Activated CD4-positive, CD25-positive, alpha-beta regulatory T cell (primary cell): ENCODE data around the gene EPB42.
"Not testable (repeated sequence)": the region's sequence is repeated elsewhere in the genome, so short reads cannot be mapped to it uniquely, and the experiment has no call there.

Experiments
- DNase-seq, 4 experiments: peaks; one replicate each; lab custom pipeline; 2025; lab: John Stamatoyannopoulos, UW

EPB42 gene

GRCh38 chr15:43241100-43241499, 20.3 kb upstream of the EPB42 start:
- DNase-seq, result no peak

- no peak for DNase-seq
These were observed 19.1 kb upstream of the EPB42 start for GRCh38 chr15:43239732-43240491.

DNA sequence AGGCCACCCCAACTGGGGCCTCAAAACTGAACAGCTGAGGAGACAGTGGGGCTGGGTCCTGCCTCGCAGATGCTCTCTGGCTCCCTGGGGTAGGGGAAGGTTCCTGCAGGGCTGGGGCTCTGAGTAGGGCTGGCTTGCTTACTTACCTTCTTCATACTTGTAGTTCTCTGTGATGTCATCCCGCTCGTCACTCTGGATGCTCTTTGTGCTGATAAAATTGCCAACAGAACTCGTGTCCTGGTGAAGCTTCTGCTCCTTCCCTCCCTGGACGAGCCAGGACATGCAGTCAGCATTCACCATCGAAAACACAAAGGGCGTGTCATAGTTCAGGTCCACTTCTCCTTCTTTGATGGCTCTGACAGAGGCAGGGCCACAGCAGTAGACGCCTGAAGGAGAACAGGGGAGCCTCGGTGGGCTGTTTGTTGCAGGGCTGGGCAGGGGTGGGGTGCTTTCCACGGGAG, 17.9 kb upstream of the EPB42 start:
- DNase-seq, result no peak

DNA sequence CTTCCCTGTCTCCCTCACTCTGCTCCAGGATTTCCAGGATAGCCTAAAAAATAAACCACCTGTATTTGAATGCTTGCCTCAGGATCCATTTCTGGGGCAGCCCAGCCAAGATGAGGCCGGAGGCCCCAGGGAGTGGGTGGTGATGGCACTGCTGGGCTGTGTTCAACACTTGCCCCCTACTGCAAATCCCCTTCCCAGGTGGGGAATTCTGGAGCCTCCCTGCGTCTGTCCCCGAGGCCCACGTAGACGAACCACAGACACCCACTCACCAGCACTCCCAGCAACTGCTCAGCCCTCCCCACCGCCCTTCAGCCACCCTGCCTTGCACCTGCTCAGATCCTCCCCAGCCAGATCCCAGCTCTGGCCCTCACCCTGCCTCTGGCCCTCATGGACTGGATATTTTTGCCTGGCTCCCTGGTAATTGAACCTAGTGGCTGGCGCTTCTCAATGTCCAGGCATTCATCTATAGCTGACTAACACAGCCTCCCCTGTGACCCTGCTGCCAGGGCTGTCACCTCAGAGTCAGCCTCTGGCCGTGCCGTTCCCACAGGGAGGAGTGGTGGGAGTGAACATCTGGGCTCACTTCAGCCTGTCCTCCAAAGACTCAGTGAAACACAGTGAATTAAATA, 17.1 kb upstream of the EPB42 start:
- DNase-seq, result no peak

GRCh38 chr15:43235536-43235935, 14.7 kb upstream of the EPB42 start:
- no peak for DNase-seq

DNA sequence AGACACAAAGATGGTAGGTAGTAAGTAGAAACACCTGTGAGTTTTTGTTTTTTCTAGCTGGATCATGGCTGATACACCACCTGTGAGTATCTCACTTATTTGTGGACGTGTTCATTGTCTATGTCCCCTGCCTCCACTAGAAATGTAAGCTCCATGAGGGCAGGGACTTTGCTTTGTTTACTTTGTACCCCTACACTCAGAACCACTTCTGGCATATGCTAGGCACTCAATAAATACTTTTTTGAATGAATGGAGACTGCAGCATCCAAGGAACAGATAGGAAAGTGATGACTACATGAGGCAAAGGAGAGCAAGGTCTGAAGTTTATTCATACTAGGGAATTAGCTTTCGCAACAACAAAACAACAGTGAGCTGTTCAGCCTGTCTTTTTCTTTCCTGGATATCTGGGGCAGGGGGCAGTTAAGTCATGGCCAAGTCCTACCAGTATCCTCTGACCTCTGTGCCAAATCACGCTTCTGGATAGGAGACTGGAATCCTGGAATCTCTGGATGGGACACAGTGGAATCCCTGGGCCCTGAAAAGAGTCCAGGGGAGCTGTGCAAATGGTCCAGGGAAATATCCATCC, 11.6 kb upstream of the EPB42 start:
- no peak for DNase-seq

DNA sequence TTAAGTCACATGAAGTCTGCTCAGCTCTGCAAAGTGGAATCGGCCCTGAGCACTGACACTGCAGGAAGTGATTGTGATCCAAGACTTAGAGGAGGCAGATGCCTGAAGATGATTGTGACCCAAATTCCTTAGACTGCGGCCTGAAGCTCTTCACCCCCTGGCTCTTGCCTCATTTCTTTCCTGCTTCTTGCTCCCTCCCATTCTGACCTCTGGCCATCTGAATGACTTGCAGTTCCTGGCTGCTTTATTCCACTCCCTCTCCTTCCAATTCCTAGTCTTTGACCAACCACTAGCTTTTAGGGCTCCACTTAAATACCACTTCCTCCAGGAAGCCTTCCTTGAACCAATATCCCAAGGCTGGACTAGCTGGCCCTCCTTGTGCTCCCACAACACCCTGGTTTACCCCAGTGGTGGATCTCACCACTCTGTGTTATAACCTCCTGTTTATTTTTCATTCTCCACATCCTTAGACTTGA, 9.9 kb upstream of the EPB42 start:
- no peak for DNase-seq

GRCh38 chr15:43229977-43230376, 9.2 kb upstream of the EPB42 start:
- DNase-seq, result no peak

GRCh38 chr15:43226436-43227305, 5.9 kb upstream of the EPB42 start:
- no peak for DNase-seq

DNA sequence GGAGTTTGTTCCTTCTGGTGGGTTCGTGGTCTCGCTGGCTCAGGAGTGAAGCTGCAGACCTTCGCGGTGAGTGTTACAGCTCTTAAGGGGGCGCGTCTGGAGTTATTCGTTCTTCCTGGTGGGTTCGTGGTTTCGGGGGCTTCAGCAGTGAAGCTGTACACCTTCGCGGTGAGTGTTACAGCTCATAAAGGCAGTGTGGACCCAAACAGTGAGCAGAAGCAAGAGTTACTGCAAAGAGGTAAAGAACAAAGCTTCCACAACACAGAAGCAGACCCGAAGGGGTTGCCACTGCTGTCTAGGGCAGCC, 5.1 kb upstream of the EPB42 start:
- not testable (repeated sequence) for DNase-seq

DNA sequence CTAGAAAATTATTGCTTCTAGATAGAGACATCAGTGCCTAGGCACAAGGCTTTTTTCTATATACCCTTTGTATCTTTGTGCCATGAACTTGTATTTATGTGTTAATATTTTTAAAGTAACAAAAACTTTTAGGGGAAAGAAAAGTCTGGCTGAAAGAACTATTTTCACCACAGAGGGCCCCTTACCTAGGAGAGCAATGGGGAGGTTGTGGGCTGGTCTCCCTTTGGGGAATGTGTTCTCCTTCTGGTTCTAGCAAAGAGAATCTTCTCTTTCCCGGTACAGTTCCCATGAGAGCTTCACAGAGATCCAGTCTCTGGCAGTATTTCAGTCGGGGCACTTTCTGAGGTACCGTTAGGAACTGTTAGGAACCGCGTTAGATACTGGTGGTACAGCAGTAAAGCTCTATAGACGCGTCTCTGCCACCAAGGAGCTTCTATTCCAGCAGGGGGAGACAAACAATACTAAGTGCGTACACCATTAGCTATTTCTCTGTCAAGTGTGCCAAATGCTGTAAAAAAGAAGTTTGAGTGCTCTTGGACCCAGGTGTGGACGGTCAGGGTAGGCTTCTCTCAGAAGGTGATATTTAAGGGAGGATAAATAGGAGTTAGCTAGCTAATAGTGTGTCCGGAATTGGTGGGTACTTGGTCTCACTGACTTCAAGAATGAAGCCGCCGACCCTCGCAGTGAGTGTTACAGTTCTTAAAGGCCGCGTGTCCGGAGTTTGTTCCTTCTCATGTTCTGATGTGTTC, 4.6 kb upstream of the EPB42 start:
- DNase-seq, result no peak

DNA sequence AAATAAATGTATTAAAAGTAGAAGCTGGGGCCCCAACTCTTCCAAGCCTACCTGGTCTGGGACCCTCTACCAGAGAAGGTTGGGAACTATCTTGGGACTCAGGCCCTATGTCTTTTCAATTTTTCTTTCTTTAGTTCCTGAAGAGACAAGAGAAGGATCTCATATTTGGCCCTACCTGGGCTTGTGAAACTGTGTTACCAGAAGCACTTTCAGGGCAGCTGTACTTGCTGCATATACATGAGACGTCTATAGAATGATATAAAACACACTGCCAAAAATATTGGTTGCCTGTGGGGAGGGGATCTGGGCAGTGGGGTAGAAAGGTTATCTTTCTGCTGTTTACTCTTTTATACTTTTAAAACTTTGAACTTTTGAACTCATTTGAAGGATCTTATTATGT, 604 bp upstream of the EPB42 start:
- no peak for DNase-seq

GRCh38 chr15:43219929-43220928, 589 bp downstream of the EPB42 start:
- DNase-seq, result no peak

DNA sequence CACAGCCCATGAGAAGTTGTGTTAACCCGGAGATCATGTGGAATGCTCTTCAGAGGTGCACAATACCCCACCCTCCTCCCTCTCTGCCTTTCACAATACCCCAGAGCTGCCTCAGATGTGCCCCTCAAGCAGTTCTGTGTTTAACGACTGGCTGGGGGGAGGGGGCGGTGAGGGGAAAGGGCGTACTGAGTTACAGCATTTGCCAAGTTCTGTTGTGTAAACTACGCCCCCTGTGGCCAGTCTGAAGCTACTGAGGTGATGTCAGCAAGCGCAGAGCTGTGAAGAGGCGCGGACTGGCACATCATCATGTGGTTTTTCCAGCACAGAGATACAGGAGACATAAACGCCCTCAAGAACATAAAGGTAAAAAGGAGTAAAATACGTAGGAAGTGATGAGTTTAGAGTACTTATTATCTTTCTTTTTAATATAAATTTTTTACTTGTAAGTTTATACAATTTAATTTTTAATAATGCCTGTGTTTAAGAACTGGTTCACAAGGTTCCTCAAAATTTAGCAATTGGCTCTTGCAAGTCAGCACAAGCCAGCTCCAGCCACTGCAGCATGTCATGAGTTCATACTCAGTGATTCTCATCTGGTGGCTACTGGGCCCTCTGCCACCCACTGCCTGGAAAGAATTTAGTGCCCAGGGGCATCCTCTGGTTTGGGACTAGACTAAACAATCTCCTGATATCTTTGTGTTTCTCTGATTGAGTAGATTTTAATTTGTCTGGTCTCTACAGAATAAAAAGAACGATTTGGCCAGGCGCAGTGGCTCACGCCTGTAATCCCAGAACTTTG, 1.7 kb downstream of the EPB42 start:
- DNase-seq, result no peak

DNA sequence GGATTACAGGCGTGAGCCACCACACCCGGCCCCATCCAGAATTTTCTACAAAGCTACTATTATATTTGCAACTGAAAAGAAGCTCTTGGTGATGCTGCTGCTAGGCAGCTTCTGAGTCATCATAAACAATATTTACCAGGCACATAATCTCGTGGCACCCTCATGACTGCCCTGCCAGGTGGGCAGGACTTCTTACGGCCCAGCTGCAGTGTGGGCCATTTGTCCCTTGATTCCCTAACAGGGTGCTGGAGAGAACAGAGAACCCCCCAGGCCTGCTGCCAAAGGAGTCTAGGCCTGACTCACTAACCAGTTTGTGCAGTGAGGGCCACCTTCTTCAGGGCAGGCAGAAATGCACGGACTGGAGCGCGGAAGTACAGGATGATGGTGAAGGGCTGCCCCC, 4.9 kb downstream of the EPB42 start:
- no peak for DNase-seq

DNA sequence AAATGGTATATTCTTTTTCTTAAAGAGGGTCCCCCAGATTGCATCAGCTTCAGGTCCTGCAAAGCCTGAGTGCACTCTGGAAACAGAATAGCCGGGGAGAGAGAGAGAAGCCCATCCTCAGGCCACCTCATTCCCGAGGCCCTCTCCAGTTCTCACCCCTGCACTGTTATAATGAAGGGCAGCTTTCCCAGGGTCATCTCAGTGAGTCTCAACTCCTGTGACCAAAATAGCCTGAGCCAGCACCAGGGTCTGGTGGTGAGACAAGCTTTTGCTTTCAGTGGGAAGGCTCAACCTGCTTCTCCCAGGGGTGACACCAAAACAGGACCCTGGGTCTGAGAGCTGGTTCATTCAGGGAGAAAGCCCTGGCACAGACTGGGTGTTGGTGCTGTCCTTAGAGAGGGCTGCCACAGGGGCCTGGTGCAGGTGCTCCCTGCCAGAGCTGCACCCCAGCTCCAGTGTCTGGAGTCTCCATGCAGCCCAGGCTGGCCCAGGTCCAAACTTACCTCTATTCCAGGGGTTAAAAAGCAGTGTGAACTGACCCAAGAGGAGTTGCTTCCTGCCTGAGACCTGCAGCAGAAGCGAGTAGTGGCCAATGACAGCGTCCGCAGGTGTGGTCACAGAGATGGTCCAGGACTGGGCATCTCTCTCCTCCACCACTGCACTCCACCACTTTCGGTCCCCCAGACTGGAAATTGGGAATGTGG, 6.1 kb downstream of the EPB42 start:
- no peak for DNase-seq

DNA sequence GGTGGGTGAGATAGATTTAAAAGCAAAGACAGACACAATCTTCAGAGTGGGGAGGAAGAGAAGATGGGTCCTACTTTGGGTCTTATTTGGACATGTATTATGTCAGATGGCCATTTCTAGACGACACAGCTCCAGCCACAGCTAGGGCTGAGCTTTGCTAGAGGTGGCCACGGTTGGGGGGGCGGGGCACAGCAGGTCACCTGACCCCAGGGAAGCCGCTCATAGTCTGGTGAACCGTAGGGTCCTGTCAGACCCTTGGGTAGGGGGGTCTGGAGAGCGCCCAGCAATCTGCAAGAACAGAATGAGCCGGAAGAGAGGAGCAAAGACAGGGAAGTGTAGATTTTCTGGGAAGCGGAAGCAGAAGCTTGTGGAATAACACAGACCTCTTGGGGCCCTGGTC, 6.6 kb downstream of the EPB42 start:
- DNase-seq, result no peak

DNA sequence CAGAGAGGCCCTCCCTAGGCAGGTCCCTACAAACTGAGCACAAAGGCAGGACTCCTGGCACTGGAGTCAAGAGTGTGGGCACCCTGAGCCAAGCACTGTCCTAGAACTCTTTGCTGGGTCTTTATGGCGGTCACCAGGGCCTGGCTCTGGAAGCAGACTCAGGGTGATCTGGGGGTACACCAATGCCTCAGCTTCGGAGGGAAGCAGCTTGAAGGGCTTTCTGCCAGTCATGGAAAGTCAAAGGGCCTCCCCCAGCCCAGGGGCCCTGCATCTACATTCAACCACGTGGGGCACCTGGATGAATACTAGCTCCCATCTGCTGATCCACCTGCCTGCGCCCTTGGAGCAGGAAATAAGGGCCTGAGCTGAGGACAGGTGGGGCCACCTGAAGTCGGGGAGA, 7.4 kb downstream of the EPB42 start:
- DNase-seq, result no peak

GRCh38 chr15:43212951-43213350, 7.9 kb downstream of the EPB42 start:
- DNase-seq, result no peak
